ENCODE measurements around the gene SEMA6A. TPM values are rescaled to one million over a fixed set of nuclear protein-coding genes. Genes with fewer than 3 reads are reported as not detected.

SEMA6A gene
- total and polyA plus RNA-seq, 9 of the 15 experiments (the other 6 are each of a cell fraction or from before 2014, with no cell fraction given): 0.04 to 0.42 (median 0.18) TPM; not detected in 5

- TF ChIP-seq REST (IDR thresholded peaks at IDR 0.05; ENCODE audit: borderline replicate concordance) (no peak), REST (CRISPR knock-in tag; IDR thresholded peaks at IDR 0.05; ENCODE audit: low read depth) (no peak), ZBTB49 (CRISPR knock-in tag; IDR thresholded peaks at IDR 0.05; ENCODE audit: borderline replicate concordance) (no peak)
Observed at GRCh38 chr5:116522356-116523136, 52.1 kb downstream of the SEMA6A start (continued).

All from K562 (cell line).